Epithelial cell of proximal tubule (primary cell): Measurements from ENCODE around the gene CASP10. TPM values are rescaled to one million over a fixed set of nuclear protein-coding genes. Genes with fewer than 3 reads are reported as not detected.

Experiments used
- DNase-seq: peaks from one replicate; pipeline ENCODE4 v3.0.0-alpha.2; 2011; ENCODE audit warnings: low read depth
- H3K4me3 ChIP-seq: 2 replicates; pipeline ENCODE4 v1.5.1; 2011; ENCODE audit warnings: low read depth, mild to moderate bottlenecking, low read length
- CTCF ChIP-seq: conservative IDR thresholded peaks from 2 replicates; pipeline ENCODE4 v1.5.1; 2012; ENCODE audit warnings: low read depth, mild to moderate bottlenecking, low read length
- total RNA-seq: library from RNA; depleted of rRNA; stranded (reverse); fragments of >200 nt; gene quantifications from 2 replicates; pipeline ENCODE4 v1.2.3, GENCODE V29; 2015

The CASP10 gene
- total RNA-seq, 1 donor from 2014 or later, result 3.8 TPM

GRCh38 chr2:201255408-201256033 is 72.6 kb downstream of the CASP10 start:
- no peak for TF ChIP-seq CTCF
- no peak for DNase-seq
- H3K4me3 ChIP-seq, result no peak overlapping the region

GRCh38 chr2:201256082-201256481 is 73.1 kb downstream of the CASP10 start:
- no peak for TF ChIP-seq CTCF
- no peak for DNase-seq
- H3K4me3 ChIP-seq, result no peak overlapping the region

- no peak for DNase-seq
- TF ChIP-seq CTCF, result no peak
- peak overlapping the region; percentile 63 for H3K4me3 ChIP-seq
Measured at GRCh38 chr2:201257381-201257955, 74.5 kb downstream of the CASP10 start.

GRCh38 chr2:201257956-201258665 is 75.2 kb downstream of the CASP10 start:
- TF ChIP-seq CTCF, result no peak
- peak; percentile 82 for DNase-seq
- peak overlapping the region; percentile 63 for H3K4me3 ChIP-seq

GRCh38 chr2:201258666-201259615 is 76.0 kb downstream of the CASP10 start:
- TF ChIP-seq CTCF, result peak; percentile 23
- DNase-seq, result no peak
- H3K4me3 ChIP-seq, result peak overlapping the region; percentile 63

GRCh38 chr2:201260302-201260800 is 77.4 kb downstream of the CASP10 start, which contains the start of gene CASP8:
CASP8 (plus strand) TSS chr2:201260536; CDS start chr2:201266487, 5,951 bp downstream.
- no peak for TF ChIP-seq CTCF
- H3K4me3 ChIP-seq, result peak within 1 kb of the TSS; percentile 63
- DNase-seq, result no peak
